GM18511 (cell line): ENCODE measurements around the gene RPS14.

Experiments used
- ATAC-seq: cut with Tn5 transposase; IDR thresholded peaks from one replicate; pipeline ENCODE4 v1.9.1; 2021; ENCODE audit warnings: mild to moderate bottlenecking, moderate library complexity; ENCODE audit not compliant: unreplicated experiment

RPS14 gene

DNA sequence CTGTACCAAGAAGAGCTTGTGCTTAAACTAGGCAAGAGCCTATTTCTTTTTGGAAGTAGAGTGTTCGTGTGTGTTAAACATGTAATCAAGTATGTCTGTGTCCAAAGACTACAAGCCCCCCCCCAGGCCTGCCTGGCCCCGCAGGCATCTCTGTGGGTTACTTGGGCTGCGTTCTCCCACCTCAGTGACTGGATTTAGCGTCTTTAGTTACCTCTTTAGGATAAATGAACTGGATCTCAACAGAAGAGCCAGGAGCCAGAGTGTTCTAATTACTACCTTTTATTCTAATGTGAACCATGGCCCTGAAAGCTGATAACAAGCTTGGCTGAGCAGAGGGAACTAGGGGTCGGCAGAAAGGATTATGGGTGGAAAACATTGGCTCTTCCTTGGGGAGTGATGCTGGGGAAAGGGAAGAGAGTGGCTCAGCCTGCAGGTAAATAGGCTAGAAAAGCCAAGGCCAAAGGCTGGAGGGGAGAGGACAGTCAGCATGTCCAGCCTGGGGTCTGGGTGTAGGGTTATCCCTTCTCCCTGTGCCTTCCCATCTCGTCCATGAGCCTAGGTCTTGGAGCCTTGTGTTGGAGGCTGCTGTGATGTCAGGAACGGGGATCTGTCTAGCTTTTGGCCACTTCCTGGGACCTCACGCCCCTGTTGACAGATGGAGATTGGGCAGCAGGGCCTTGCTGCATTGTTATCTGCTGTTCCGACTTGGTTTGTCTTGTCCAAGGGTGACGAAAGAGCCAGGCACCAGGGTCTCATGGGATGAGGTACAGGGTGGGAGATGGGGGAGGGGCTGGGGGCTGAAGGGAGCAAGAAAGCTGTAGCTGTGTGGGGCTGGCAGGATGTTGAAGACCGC lies 47.9 kb downstream of the RPS14 start:
- no peak for ATAC-seq

DNA sequence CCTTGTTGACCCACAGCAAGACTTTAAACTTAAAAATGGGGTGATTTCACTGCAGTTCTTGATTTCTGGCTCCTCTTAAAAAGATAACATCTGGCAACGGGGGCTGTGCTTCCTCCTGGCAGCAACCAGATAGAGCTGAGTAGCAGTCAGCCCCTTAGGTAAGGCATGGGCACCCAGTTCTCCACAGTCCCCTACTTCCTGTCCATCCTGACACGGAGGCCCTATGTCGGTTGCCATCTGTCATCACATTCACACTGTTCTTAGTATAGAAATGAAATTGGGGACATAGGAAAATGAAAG lies 48.5 kb downstream of the RPS14 start:
- ATAC-seq, result no peak

GRCh38 chr5:150400316-150401075 lies 49.0 kb downstream of the RPS14 start:
- ATAC-seq, result no peak

DNA sequence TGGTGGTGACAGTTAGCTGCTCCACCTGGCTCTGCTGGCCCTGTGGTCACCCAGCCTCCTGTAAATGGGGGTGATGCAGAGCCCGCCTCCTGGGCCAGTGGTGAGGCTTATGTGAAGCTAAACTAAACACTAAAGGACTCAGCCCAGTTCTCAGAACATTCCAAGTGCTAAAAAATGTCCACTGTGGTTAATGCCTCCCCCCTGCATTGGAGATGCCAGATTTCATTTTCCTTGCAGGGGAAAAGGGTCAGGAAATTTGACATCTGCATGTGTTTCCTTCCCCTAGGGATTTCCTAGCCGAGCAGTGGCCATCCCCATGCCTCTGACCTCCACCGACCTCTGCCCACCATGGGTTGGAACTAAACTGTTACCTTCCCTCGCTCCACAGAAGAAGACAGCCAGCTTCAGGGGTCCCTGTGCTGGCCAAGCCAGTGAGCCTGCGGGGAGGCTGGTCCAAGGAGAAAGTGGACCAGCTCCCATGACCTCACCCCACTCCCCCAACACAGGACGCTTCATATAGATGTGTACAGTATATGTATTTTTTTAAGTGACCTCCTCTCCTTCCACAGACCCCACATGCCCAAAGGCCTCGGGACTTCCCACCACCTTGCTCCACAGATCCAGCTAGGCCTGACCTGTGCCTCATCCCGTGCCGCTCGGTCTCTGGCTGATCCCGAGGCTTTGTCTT lies 49.9 kb downstream of the RPS14 start:
- ATAC-seq, result peak; percentile 22

GRCh38 chr5:150398722-150399523 lies 50.6 kb downstream of the RPS14 start:
- peak; percentile 64 for ATAC-seq

DNA sequence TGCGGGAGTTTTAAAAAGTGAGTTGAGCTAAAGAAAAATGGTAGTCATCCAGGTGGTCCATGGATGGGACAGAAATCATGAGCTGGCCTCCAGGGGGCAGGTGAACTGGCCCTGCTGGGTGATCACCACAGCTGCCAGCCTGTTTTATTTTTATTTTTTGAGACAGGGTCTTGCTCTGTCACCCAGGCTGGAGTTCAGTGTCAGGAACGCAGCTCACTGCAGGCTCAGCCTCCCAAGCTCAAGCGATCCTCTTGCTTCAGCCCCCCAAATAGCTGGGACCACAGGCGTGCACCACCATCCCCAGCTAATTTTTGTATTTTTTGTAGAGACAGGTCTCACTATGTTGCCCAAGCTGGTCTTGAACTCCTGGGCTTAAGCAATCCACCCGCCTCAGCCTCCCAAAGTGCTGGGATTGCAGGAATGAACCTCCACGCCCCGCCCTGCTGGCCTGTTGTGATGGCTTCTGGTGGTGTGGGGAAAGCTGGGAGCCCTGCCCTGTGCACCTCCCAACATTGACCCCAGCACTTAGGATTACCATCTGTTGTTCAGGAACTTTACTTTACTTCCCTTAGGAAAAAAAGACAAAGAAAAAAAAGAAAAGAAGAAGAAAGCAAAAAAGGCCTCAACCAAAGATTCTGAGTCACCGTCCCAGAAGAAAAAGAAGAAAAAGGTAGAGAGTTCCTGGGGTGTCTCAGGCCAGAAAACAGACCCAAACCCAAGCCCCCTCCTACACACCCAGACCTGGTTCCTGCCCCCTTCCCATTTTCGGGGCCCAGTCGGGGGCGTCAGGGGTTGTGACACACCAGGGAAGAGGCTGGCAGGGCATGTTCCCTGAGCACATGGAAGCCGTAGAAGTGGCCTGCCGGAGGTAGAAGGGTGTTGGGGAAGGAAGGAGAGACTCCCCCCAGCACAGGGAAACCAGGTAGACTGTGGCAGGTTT lies 51.5 kb downstream of the RPS14 start:
- ATAC-seq, result no peak

DNA sequence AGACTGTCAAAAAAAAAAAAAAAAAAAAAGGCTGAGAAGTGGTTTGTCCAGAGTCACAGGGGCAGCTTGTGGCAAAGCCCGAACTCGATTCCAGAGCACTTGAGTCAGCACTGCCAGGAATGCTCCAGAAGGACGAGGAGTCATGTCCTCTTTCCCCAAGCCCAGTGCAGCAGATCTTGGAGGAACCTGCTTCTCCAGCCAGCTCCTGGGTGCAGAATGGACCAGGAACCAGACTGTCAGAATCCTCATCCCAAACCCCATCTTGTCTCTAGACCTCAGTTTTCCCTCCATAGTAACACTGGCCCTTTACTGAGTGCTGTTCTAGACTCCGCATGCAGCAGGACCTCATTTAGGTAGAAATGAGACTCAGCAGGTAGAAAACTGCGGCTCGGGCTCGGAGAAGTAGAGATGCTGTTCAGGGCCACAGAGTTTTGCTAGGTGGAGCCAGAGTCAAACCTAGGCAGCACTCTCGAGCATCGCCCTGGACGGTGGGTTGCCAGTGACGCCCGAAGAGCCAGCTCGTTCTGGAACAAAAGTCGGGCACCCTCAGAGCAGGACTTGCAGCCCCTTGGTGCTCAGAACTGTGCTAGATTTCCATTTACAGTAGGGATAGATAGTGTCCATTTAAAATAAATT lies 52.3 kb downstream of the RPS14 start:
- no peak for ATAC-seq

DNA sequence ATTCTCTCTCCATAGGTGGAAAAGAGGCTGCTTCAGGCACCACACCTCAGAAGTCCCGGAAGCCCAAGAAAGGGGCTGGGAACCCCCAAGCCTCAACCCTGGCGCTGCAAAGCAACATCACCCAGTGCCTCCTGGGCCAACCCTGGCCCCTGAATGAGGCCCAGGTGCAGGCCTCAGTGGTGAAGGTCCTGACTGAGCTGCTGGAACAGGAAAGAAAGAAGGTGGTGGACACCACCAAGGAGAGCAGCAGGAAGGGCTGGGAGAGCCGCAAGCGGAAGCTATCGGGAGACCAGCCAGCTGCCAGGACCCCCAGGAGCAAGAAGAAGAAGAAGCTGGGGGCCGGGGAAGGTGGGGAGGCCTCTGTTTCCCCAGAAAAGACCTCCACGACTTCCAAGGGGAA lies 53.3 kb downstream of the RPS14 start:
- no peak for ATAC-seq

DNA sequence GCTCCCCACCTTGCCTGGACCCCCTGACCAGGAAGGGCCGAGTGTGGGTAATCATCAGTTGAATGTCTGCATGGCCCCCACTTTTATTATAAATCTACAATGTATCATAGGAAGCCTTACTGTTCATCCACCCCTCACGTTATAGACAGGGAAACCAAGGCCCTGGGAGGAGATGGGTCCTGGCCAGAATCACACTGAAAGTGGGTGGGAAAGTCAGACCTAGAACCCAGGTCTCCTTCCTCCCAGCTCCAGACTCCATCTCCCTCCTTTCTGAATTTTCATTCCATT lies 53.9 kb downstream of the RPS14 start:
- ATAC-seq, result no peak

DNA sequence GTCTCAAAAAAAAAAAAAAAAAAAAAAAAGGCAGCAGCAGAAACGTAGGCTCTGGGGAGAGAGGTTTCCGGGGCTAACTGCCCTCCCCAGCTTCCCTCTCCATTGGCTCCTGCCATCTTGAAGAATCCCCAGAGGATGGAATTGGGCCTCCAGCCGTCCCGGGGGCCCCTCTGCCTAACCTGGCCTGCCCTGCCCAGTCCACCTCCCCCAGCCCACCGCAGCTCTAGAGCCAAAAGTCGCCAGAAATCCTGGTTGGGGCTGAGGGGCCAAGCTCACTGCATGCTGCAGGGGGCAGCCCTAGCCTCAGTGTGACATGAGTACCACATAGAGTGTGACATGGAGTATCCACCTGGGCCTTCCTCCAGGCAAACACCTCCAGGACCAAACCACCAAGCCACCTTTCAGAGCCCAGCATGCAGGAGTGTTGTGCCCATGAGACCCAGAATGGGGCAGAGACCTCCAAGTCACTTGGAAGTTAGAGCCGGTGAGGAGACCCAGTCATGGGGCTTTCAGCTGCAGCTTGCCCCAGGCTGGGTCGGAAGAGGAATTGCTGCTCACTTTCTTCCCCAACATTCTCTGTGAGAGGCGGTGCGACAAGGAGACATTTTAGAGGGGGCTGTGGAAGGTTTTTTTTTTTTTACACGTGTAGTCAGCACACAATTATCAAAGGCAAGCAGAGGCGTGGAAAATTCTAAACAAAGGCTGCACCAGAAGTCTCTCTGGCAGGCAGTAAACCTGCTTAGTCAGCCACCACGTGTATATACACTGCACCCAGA lies 54.4 kb downstream of the RPS14 start:
- ATAC-seq, result no peak

DNA sequence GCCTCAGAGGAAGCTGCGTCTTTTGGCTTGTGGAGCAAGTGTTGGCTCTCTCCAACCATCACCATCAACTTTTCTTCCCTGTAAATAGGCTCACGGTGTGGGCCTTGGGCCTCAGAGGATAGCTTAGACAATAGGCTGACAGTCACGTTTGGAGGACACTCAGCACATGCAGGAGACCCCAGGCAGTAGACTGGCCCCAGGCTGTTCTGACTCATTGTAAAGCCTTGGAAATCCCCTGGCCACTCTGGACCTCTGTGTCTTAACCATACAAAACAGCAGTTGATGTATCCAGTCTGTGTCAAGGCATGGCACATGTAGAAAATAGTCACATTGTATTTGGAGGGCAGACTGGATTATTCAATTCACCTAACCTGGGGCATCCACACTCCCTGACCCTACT lies 55.4 kb downstream of the RPS14 start:
- peak; percentile 35 for ATAC-seq

GRCh38 chr5:150393096-150393645 lies 56.4 kb downstream of the RPS14 start:
- no peak for ATAC-seq

- no peak for ATAC-seq
Measured at GRCh38 chr5:150392680-150393079, 56.9 kb downstream of the RPS14 start.
